Measurements from ENCODE around the gene TAF15. TPM values are rescaled to one million over a fixed set of nuclear protein-coding genes. Genes with fewer than 3 reads are reported as not detected.

TAF15 gene
- polyA plus RNA-seq, 1 experiment: 27.4 TPM

- ChIA-PET CTCF (no interaction called here), POLR2A (no interaction called here)
- H3K4me3 ChIP-seq (ENCODE audit: low read depth, low read length): no peak overlapping the region
- TF ChIP-seq, protein P1, sequence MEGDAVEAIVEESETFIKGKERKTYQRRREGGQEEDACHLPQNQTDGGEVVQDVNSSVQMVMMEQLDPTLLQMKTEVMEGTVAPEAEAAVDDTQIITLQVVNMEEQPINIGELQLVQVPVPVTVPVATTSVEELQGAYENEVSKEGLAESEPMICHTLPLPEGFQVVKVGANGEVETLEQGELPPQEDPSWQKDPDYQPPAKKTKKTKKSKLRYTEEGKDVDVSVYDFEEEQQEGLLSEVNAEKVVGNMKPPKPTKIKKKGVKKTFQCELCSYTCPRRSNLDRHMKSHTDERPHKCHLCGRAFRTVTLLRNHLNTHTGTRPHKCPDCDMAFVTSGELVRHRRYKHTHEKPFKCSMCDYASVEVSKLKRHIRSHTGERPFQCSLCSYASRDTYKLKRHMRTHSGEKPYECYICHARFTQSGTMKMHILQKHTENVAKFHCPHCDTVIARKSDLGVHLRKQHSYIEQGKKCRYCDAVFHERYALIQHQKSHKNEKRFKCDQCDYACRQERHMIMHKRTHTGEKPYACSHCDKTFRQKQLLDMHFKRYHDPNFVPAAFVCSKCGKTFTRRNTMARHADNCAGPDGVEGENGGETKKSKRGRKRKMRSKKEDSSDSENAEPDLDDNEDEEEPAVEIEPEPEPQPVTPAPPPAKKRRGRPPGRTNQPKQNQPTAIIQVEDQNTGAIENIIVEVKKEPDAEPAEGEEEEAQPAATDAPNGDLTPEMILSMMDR (IDR thresholded peaks at IDR 0.05; ENCODE audit: insufficient read depth, low read depth, low read length): no peak
- DNase-seq (ENCODE audit: low read depth): no peak
- no peaks in the 10 kb centered on the region for H3K27me3 ChIP-seq (ENCODE audit: control insufficient read depth, insufficient read depth, low read length)
- H3K36me3 ChIP-seq (ENCODE audit: control insufficient read depth, insufficient read depth, low read length): peaks cover 3% of the 10 kb centered on the region; the same call in 1 of the 2 replicates
These were observed 12.0 kb downstream of the TAF15 start for GRCh38 chr17:35821308-35821707.

GRCh38 chr17:35825206-35825605, 15.9 kb downstream of the TAF15 start:
- H3K36me3 ChIP-seq (ENCODE audit: control insufficient read depth, insufficient read depth, low read length): peaks cover 6% of the 10 kb centered on the region; the same call in 1 of the 2 replicates
- POLR2A ChIA-PET: no interaction called here

DNA sequence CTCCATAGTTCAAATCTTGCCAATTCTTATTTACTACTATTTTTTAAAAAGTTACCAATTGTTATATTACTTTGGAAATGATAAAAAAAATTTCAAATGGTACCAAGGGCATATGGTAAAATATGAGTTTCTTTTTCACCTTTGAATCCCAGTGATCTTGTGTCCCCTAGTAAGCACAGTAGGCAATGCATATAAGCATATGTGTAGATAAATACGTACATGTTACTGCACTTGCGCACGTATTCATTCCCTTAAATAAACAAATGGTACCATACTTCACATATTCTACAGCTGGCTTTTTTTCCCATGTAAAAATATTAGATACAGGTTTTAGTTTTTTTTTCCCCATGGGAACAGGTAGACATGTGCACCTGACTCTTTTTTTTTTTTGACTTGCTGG, 31.8 kb downstream of the TAF15 start:
- DNase-seq (ENCODE audit: low read depth): no peak
- TF ChIP-seq, protein P1 (IDR thresholded peaks at IDR 0.05; ENCODE audit: insufficient read depth, low read depth, low read length): no peak
- ChIA-PET POLR2A (interaction anchor here (0.6 to 1.1 kb wide), 2 partner anchors 7 to 49 kb away, joined by 7 to 32 read pairs; no protein-coding TSS in a partner anchor), CTCF (interaction anchor here (0.6 to 1.6 kb wide), 2 partner anchors 9 to 78 kb away, joined by 3 to 5 read pairs; no protein-coding TSS in a partner anchor)
- Histone ChIP-seq H3K27me3 (ENCODE audit: control insufficient read depth, insufficient read depth, low read length) (no peaks in the 10 kb centered on the region), H3K36me3 (ENCODE audit: control insufficient read depth, insufficient read depth, low read length) (peaks cover 24% of the 10 kb centered on the region), H3K4me3 (ENCODE audit: low read depth, low read length) (no peak overlapping the region)

More at GRCh38 chr17:35825206-35825605, 15.9 kb downstream of the TAF15 start:
- TF ChIP-seq, protein P1 (IDR thresholded peaks at IDR 0.05; ENCODE audit: insufficient read depth, low read depth, low read length): no peak
- no peaks in the 10 kb centered on the region for H3K27me3 ChIP-seq (ENCODE audit: control insufficient read depth, insufficient read depth, low read length)
- H3K4me3 ChIP-seq (ENCODE audit: low read depth, low read length): no peak overlapping the region
- CTCF ChIA-PET: no interaction called here
- DNase-seq (ENCODE audit: low read depth): no peak

GRCh38 chr17:35841505-35841904, 32.2 kb downstream of the TAF15 start:
- TF ChIP-seq, protein P1 (IDR thresholded peaks at IDR 0.05; ENCODE audit: insufficient read depth, low read depth, low read length): no peak
- ChIA-PET POLR2A (interaction anchor here (0.6 to 1.1 kb wide), 2 partner anchors 8 to 49 kb away, joined by 7 to 32 read pairs; no protein-coding TSS in a partner anchor), CTCF (interaction anchor here (0.6 to 1.6 kb wide), 2 partner anchors 8 to 78 kb away, joined by 3 to 5 read pairs; no protein-coding TSS in a partner anchor)
- Histone ChIP-seq H3K36me3 (ENCODE audit: control insufficient read depth, insufficient read depth, low read length) (peaks cover 24% of the 10 kb centered on the region), H3K4me3 (ENCODE audit: low read depth, low read length) (no peak overlapping the region), H3K27me3 (ENCODE audit: control insufficient read depth, insufficient read depth, low read length) (no peaks in the 10 kb centered on the region)
- no peak for DNase-seq (ENCODE audit: low read depth)

GRCh38 chr17:35842239-35842638, 33.0 kb downstream of the TAF15 start:
- ChIA-PET CTCF (interaction anchor here (0.6 to 1.6 kb wide), 3 partner anchors 8 to 41 kb away, joined by 3 to 5 read pairs (median 4); no protein-coding TSS in a partner anchor), POLR2A (interaction anchor here (1.1 kb wide), 1 partner anchor 48 kb away, joined by 32 read pairs; no protein-coding TSS in a partner anchor)
- DNase-seq (ENCODE audit: low read depth): no peak
- H3K36me3 ChIP-seq (ENCODE audit: control insufficient read depth, insufficient read depth, low read length): peaks cover 22% of the 10 kb centered on the region
- TF ChIP-seq, protein P1 (IDR thresholded peaks at IDR 0.05; ENCODE audit: insufficient read depth, low read depth, low read length): no peak
- no peaks in the 10 kb centered on the region for H3K27me3 ChIP-seq (ENCODE audit: control insufficient read depth, insufficient read depth, low read length)
- no peak overlapping the region for H3K4me3 ChIP-seq (ENCODE audit: low read depth, low read length)

All from BJ (cell line).